SK-N-SH (cell line): ENCODE measurements around the gene AXL. TPM values are rescaled to one million over a fixed set of nuclear protein-coding genes. Genes with fewer than 3 reads are reported as not detected.

Source experiments
- CTCF ChIA-PET: fragments of 300-600, 350-600 bp; formaldehyde crosslinking; extraction: SDS; loops from one replicate; lab custom pipeline; 2021; lab: Yijun Ruan, JAX
- POLR2A ChIA-PET: fragments of 350-600 bp; sonication (Branson Sonifier 250); formaldehyde crosslinking; extraction: SDS; loops from one replicate; lab custom pipeline; 2020; ENCODE audit warnings: antibody characterized with exemption, inconsistent platforms; lab: Yijun Ruan, JAX
- DNase-seq: peaks from one replicate; pipeline ENCODE4 v3.0.0; 2012
- H2AFZ ChIP-seq: fragments of 200-600 bp; sonication (generic); 2 replicates; pipeline ENCODE4 v1.8.1; 2016; ENCODE audit warnings: antibody characterized with exemption, mild to moderate bottlenecking, low read depth
- H3F3A ChIP-seq: fragments of 200-600 bp; sonication (generic); replicated peaks from 2 replicates; pipeline ENCODE3; 2016; ENCODE audit warnings: antibody characterized with exemption, mild to moderate bottlenecking; ENCODE audit not compliant: insufficient read depth
- H3K27ac ChIP-seq, 2 experiments: fragments of 200-500 bp in 1 of 2; fragments of 200-600 bp in 1 of 2; sonication (Bioruptor generic) in 1 of 2; sonication (generic), shearing (Covaris generic) in 1 of 2; 2 replicates each; pipeline versions ENCODE4 v1.5.1 to v1.6.1; 2014 to 2016; ENCODE audit warnings: low read depth in 2 of 2, inconsistent platforms in 1 of 2, low read length in 1 of 2, mild to moderate bottlenecking in 1 of 2, mixed read lengths in 1 of 2
- H3K27me3 ChIP-seq: fragments of 200-600 bp; sonication (generic), shearing (Covaris generic); 2 replicates; pipeline ENCODE4 v1.6.1; 2016; ENCODE audit warnings: mixed run types; ENCODE audit not compliant: insufficient read depth
- H3K36me3 ChIP-seq, 2 experiments: fragments of 200-500 bp in 1 of 2; fragments of 200-600 bp in 1 of 2; sonication (Bioruptor generic) in 1 of 2; sonication (generic) in 1 of 2; replicated peaks in 1 of 2; 2 replicates each; pipeline versions ENCODE3 to v1.5.1; 2014 to 2016; ENCODE audit warnings: low read length in 1 of 2, mild to moderate bottlenecking in 1 of 2; ENCODE audit not compliant: insufficient read depth in 2 of 2, control insufficient read depth in 1 of 2
- H3K4me1 ChIP-seq, 2 experiments: fragments of 200-500 bp in 1 of 2; fragments of 200-600 bp in 1 of 2; sonication (Bioruptor generic) in 1 of 2; sonication (generic), shearing (Covaris generic) in 1 of 2; 2 replicates each; pipeline versions ENCODE4 v1.5.1 to v1.6.1; 2014 to 2016; ENCODE audit warnings: low read depth in 1 of 2, low read length in 1 of 2, mixed run types in 1 of 2; ENCODE audit not compliant: insufficient read depth in 2 of 2, control insufficient read depth in 1 of 2
- H3K4me2 ChIP-seq: fragments of 200-600 bp; sonication (generic), shearing (Covaris generic); 2 replicates; pipeline ENCODE4 v1.6.1; 2017; ENCODE audit warnings: mixed run types
- H3K4me3 ChIP-seq, 2 experiments: fragments of 200-500 bp in 1 of 2; fragments of 200-600 bp in 1 of 2; sonication (Bioruptor generic) in 1 of 2; sonication (generic), shearing (Covaris generic) in 1 of 2; 2 replicates each; pipeline versions ENCODE4 v1.5.1 to v1.8.1; 2014 to 2016; ENCODE audit warnings: low read depth in 2 of 2, inconsistent platforms in 1 of 2, low read length in 1 of 2, mild to moderate bottlenecking in 1 of 2, mixed read lengths in 1 of 2, moderate library complexity in 1 of 2
- H3K79me2 ChIP-seq: fragments of 200-600 bp; sonication (generic); 2 replicates; pipeline ENCODE4 v1.8.1; 2017; ENCODE audit warnings: mild to moderate bottlenecking; ENCODE audit not compliant: insufficient read depth
- H3K9ac ChIP-seq: fragments of 200-600 bp; sonication (generic); 2 replicates; pipeline ENCODE4 v1.6.1; 2017; ENCODE audit warnings: mixed run types
- H3K9me2 ChIP-seq: fragments of 200-600 bp; sonication (generic); 2 replicates; pipeline ENCODE4 v1.6.1; 2017; ENCODE audit warnings: mixed run types
- H3K9me3 ChIP-seq: fragments of 200-600 bp; sonication (generic); 2 replicates; pipeline ENCODE4 v1.6.1; 2017; ENCODE audit warnings: mixed run types, mild to moderate bottlenecking, moderate library complexity
- H4K20me1 ChIP-seq: fragments of 200-600 bp; sonication (generic); 2 replicates; pipeline ENCODE4 v1.6.1; 2017; ENCODE audit warnings: mild to moderate bottlenecking, mixed run types; ENCODE audit not compliant: insufficient read depth
- ELF1 ChIP-seq: IDR thresholded peaks from 2 replicates; pipeline ENCODE4 v1.4.0; 2012
- TCF12 ChIP-seq: IDR thresholded peaks from 2 replicates; pipeline ENCODE4 v1.4.0; 2012
- WGBS: methylation state at CpG from one replicate; pipeline ENCODE4 v1.1.6; 2017; ENCODE audit warnings: low lambda C conversion rate; 5-methylcytosine and 5-hydroxymethylcytosine counted together
- polyA plus RNA-seq, 3 experiments: library from polyadenylated mRNA; depleted of rRNA; stranded (reverse); fragments of >200 nt; gene quantifications; 2 replicates each; pipeline ENCODE4 v1.2.3, GENCODE V29; 2012
- TF ChIP-seq, protein P1 (sequence below): IDR thresholded peaks from 2 replicates; pipeline ENCODE4 v1.4.0; 2012; ENCODE audit warnings: low read depth, borderline replicate concordance
- TF ChIP-seq, protein P2 (sequence below): IDR thresholded peaks from 2 replicates; pipeline ENCODE4 v1.4.0; 2012; ENCODE audit warnings: low read depth, borderline replicate concordance

AXL gene
- polyA plus RNA-seq, 1 of the 3 experiments (the other 2 are of a cell fraction): 82.6 TPM

DNA sequence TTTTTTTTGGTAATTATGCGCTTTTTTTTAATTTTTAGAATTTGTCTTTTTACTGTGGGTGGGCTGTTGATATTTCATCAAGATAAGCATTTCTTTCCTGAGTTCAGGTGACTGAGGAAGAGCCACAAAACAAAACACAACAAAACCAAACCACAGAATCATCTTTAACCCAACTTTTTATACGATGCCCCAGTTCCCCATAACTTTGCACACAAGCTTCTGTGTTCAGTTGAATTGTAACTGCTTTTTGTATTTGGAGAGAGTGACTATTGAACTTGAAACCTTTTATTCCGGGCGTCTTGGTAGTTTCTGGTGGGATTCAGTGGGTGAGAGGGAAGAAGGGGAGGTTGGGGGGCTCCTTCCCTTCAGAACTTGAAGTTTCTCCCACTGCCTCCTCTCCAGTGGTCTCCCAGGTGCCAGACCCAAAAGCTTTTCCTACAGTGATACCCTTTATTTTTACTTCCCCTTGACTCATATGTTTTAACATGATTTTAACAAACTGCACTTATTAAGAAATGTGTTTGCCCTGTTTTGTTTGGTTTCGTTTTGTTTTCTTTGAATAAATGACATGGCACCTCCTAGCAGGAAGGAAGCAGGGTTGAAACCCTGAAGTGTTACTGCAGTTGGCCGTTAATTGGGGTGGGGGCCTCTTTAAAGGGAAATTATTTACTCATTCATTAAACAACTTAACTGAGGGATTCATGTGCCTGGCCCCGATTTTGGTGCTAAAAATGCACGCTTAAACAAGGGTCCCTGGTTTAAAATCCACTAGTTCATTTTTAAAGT is 88.3 kb downstream of the AXL start:
- peaks cover 24% of the 10 kb centered on the region for H3K79me2 ChIP-seq
- H3K9me2 ChIP-seq: no peaks in the 10 kb centered on the region
- POLR2A ChIA-PET: interaction anchor here (0.7 kb wide), 1 partner anchor 26 kb away, joined by 4 read pairs; no protein-coding TSS in a partner anchor
- H3K9ac ChIP-seq: no peak overlapping the region
- H3K4me3 ChIP-seq: no peak overlapping the region
- H4K20me1 ChIP-seq: no peaks in the 10 kb centered on the region; the same call in 1 of the 2 replicates
- CTCF ChIA-PET: interaction anchor here (0.9 to 5.5 kb wide), 16 partner anchors 14 to 337 kb away, joined by 3 to 105 read pairs (median 7); partner anchors contain the start of genes DMAC2, HNRNPUL1 and TGFB1
- no peak for DNase-seq
- 87% methylated on average over 8 of the region's 8 CpGs for WGBS
- no peak overlapping the region for H3K4me2 ChIP-seq
- no peaks in the 10 kb centered on the region for H3K9me3 ChIP-seq
- H3K27me3 ChIP-seq: no peaks in the 10 kb centered on the region
- H3K36me3 ChIP-seq: peaks cover 53 to 58% of the 10 kb centered on the region in 2 experiments
- TF ChIP-seq ELF1 (no peak), TCF12 (no peak)
- peaks cover 14 to 19% of the 10 kb centered on the region in 2 experiments; a peak in 3 of 4 replicates for H3K4me1 ChIP-seq
- H3K27ac ChIP-seq: peak overlapping the region in 1 of 2 experiments; percentile 95; a peak in 2 of 4 replicates
- H2AFZ ChIP-seq: no peak overlapping the region
- H3F3A ChIP-seq: peaks cover 67% of the 10 kb centered on the region

DNA sequence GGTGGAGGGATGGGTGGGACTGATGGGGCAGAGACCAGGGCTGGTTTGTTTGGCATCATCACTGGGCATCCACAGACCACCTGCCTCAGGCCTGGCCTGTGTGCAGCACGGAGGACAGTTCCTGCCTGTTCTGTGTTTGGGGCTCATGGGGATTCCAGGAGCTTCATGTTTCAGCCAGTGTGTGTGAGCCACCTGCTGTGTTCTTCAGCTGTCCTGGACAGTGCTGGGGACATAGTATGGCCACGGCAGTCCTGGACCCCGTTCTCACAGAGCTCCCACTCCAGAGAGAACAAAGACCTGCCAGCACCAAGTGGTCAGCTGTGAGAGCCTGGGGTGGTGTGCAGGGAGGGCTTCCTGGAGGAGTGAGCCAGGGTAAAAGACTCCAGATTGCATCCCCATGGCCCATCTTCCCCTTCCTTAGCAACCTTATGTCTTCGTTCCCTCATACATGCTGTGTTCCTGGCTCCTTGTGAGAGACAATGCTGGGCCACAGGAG is 89.0 kb downstream of the AXL start:
- H3K79me2 ChIP-seq: peaks cover 32% of the 10 kb centered on the region
- CTCF ChIA-PET: interaction anchor here (0.6 to 5.5 kb wide), 26 partner anchors 10 to 338 kb away, joined by 3 to 105 read pairs (median 6); partner anchors contain the start of genes DMAC2, HNRNPUL1 and TGFB1
- no peak for DNase-seq

More for the DNA sequence above, 89.0 kb downstream of the AXL start:
- Histone ChIP-seq H3K36me3 (peaks cover 51 to 52% of the 10 kb centered on the region in 2 experiments), H3K27me3 (no peaks in the 10 kb centered on the region), H3K4me3 (no peak overlapping the region; a peak in 1 of 4 replicates), H3F3A (peaks cover 72% of the 10 kb centered on the region), H2AFZ (no peak overlapping the region), H3K9me2 (no peaks in the 10 kb centered on the region), H3K9me3 (no peaks in the 10 kb centered on the region), H3K9ac (no peak overlapping the region), H4K20me1 (no peaks in the 10 kb centered on the region; the same call in 1 of the 2 replicates)
- POLR2A ChIA-PET: interaction anchor here (0.7 kb wide), 1 partner anchor 44 kb away, joined by 6 read pairs; the partner anchor contains the start of gene HNRNPUL1
- TF ChIP-seq, protein P1, sequence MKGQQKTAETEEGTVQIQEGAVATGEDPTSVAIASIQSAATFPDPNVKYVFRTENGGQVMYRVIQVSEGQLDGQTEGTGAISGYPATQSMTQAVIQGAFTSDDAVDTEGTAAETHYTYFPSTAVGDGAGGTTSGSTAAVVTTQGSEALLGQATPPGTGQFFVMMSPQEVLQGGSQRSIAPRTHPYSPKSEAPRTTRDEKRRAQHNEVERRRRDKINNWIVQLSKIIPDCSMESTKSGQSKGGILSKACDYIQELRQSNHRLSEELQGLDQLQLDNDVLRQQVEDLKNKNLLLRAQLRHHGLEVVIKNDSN: no peak
- TF ChIP-seq, protein P2, sequence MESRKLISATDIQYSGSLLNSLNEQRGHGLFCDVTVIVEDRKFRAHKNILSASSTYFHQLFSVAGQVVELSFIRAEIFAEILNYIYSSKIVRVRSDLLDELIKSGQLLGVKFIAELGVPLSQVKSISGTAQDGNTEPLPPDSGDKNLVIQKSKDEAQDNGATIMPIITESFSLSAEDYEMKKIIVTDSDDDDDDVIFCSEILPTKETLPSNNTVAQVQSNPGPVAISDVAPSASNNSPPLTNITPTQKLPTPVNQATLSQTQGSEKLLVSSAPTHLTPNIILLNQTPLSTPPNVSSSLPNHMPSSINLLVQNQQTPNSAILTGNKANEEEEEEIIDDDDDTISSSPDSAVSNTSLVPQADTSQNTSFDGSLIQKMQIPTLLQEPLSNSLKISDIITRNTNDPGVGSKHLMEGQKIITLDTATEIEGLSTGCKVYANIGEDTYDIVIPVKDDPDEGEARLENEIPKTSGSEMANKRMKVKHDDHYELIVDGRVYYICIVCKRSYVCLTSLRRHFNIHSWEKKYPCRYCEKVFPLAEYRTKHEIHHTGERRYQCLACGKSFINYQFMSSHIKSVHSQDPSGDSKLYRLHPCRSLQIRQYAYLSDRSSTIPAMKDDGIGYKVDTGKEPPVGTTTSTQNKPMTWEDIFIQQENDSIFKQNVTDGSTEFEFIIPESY: no peak
- TF ChIP-seq, all 33 proteins: peak for 0
- Histone ChIP-seq H3K27ac (peak overlapping the region; percentile 36 to 95; a peak in 3 of 4 replicates), H3K4me1 (peaks cover 14 to 19% of the 10 kb centered on the region in 2 experiments; a peak in 3 of 4 replicates), H3K4me2 (no peak overlapping the region)
- 68% methylated on average over 3 of the region's 4 CpGs for WGBS
